ENCODE data around the gene TOMM6.

TOMM6 gene

DNA sequence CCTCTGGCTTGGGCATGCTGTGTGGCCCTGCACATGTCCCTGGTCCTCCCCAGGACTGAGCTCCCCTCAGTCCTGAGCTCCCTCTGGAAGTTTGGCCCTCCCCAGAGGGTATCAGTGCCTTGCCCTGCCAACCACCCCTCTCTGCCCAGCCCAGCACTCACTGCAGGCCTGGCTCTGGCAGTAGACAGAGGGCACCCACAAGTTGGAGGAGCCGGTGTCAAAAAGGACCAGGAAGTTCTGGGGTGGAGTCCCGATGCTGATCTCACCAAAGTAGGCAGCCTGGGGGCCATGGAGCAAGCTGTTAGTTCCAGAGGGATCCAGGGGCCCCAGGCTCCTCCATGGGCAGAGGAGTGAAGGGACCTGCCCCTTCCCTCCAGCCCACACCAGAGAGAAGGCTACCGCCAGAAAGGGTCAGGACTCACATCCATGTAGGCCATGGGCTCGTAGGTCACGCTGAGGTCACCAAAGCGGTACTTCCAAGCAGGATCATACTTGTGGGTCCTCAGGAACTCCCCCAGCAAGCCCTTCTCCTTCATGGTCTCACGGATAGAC is 43.2 kb upstream of the TOMM6 start:
- TF ChIP-seq, protein P1, sequence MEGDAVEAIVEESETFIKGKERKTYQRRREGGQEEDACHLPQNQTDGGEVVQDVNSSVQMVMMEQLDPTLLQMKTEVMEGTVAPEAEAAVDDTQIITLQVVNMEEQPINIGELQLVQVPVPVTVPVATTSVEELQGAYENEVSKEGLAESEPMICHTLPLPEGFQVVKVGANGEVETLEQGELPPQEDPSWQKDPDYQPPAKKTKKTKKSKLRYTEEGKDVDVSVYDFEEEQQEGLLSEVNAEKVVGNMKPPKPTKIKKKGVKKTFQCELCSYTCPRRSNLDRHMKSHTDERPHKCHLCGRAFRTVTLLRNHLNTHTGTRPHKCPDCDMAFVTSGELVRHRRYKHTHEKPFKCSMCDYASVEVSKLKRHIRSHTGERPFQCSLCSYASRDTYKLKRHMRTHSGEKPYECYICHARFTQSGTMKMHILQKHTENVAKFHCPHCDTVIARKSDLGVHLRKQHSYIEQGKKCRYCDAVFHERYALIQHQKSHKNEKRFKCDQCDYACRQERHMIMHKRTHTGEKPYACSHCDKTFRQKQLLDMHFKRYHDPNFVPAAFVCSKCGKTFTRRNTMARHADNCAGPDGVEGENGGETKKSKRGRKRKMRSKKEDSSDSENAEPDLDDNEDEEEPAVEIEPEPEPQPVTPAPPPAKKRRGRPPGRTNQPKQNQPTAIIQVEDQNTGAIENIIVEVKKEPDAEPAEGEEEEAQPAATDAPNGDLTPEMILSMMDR (IDR thresholded peaks at IDR 0.05; ENCODE audit: low read depth, low read length) = no peak
- no peak overlapping the region for H3K4me3 ChIP-seq (replicated peaks in 1 of 2; ENCODE audit: low read depth in 2 of 2, low read length in 2 of 2)
- no peak for DNase-seq (ENCODE audit: low read depth in 2 of 2)

DNA sequence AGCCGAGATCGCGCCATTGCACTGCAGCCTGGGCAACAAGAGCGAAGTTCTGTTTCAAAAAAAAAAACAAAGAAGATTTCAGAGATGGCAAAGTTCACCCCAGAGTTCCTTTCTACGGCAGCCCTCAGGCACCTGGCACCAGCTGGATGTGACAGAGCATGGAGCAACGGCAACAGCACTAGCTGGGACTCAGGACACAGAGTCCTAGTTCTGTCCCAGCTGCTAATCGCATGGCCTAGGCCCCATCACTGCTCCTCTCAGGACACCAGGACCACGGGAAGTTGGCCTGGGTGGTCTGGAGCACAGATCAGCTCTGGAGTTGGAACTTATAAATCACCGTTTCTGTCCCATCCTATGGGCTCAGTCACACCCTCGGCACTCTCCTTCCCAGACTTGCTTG is 41.4 kb upstream of the TOMM6 start:
- TF ChIP-seq, protein P1 (IDR thresholded peaks at IDR 0.05; ENCODE audit: low read depth, low read length) = no peak
- DNase-seq (ENCODE audit: low read depth in 2 of 2) = no peak
- no peak overlapping the region for H3K4me3 ChIP-seq (replicated peaks in 1 of 2; ENCODE audit: low read depth in 2 of 2, low read length in 2 of 2)

DNA sequence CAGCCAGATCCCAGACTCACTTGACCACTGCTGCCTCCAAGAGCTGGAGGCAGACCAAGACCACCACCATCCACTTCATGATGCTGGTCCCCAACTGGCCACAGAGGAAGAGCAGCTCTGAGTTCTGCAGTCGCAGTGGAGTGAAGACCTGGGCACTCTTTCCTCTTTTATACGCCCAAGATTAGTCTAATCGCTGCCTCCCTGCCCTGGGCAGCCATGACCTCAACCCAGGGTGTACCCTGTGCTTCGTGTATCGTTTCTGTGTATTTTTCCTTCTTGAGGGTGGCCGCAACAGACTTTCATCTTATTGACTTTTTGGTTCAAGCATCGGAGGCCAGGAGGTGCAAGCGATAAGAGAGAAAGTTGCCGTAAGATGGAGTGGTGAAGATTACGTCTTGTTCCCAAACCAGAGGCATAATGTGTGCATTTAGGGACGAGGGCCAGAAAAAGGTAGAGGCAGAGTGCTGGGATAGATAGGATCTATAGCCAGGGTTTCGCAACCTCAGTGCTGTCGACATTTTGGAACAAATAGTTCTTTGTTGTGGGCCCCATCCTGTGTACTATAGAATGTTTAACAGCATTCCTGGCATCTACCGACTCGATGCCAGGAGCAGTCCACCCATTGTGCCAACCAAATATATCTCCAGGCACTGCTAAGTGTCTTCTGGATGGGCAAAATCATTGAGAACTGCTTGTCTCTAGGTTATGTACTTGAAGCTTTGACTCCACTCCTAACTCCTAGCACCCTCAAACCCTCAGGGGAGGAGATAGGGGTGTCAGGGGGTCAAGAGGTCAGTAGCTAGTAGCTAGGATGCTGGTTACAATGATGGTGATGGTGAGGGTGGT is 40.0 kb upstream of the TOMM6 start, which contains the start of gene PGC:
TSS of gene PGC (minus strand) at position 142 of the 846 bp plus-strand sequence. CDS start at position 79, 63 bp downstream.
- H3K4me3 ChIP-seq (replicated peaks in 1 of 2; ENCODE audit: low read depth in 2 of 2, low read length in 2 of 2) = no peak within 1 kb of the TSS
- TF ChIP-seq, protein P1 (IDR thresholded peaks at IDR 0.05; ENCODE audit: low read depth, low read length) = no peak
- DNase-seq (ENCODE audit: low read depth in 2 of 2) = peak in 1 of 2 donors; percentile 23

DNA sequence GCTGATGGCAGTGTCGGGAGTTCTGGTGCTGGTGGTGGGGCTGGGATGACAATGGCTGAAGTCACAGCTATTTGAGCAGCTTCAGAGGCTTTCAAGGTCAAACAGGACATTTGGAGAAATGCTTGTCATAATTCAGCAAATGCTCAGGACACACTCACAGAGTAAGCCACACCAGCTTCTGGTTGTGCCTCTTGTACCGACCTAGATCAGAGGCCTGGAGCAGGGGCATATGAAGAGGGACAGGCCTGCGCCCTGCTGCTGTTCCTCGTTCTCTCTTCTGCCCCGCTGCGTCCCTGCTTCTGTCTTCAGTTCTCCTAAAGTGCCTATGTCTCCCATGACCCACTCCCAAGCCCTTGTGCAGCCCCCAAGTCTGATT is 39.4 kb upstream of the TOMM6 start:
- no peak for DNase-seq (ENCODE audit: low read depth in 2 of 2)

DNA sequence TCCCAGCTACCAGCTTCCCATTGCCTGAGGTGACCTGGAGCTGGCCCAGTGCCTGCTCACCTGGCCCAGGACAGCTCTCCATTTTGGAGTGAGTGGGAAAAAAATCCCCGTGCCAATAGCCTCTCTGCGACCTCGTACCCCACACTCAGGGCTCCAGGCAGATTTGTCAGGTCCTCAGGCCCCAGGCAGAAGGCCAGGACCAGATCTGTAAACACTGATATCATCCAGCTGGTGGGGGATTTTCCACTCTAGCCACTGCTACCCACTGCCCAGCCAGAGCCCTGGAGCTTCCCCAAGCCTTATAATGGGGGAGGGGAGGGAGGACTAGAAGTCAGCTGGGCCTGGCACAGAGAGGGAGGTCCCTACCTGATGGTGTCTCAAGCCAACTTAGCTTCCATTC is 39.0 kb upstream of the TOMM6 start:
- no peak for DNase-seq (ENCODE audit: low read depth in 2 of 2)
- TF ChIP-seq, protein P1 (IDR thresholded peaks at IDR 0.05; ENCODE audit: low read depth, low read length) = no peak

More for the DNA sequence above, 39.4 kb upstream of the TOMM6 start:
- no peak overlapping the region for H3K4me3 ChIP-seq (replicated peaks in 1 of 2; ENCODE audit: low read depth in 2 of 2, low read length in 2 of 2)
- TF ChIP-seq, protein P1 (IDR thresholded peaks at IDR 0.05; ENCODE audit: low read depth, low read length) = no peak

DNA sequence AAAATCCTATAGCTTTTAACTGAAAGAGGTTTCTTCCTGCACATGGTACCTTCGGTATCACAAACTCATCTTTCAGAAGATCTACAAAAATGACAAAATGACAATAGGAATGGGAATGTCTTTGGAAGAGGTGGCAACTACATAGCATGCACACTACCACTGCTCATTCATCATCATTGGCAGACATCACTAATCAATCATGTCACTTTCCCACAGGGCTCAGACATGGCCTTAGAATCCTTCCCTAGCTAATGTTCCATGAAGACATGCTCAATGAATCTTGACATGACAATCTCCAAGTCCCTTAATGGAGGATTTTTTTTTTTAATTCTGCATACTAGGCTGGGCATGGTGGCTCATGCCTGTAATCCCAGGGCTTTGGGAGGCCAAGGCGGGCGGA is 37.1 kb upstream of the TOMM6 start:
- TF ChIP-seq, protein P1 (IDR thresholded peaks at IDR 0.05; ENCODE audit: low read depth, low read length) = no peak
- no peak overlapping the region for H3K4me3 ChIP-seq (replicated peaks in 1 of 2; ENCODE audit: low read depth in 2 of 2, low read length in 2 of 2)
- DNase-seq (ENCODE audit: low read depth in 2 of 2) = no peak

More for the DNA sequence above, 39.0 kb upstream of the TOMM6 start:
- no peak overlapping the region for H3K4me3 ChIP-seq (replicated peaks in 1 of 2; ENCODE audit: low read depth in 2 of 2, low read length in 2 of 2)
